NCI-H1436 (cell line): ENCODE data around the gene HLA-DPB1.

ENCODE experiments used
- DNase-seq: peaks from one replicate; lab custom pipeline; 2025; lab: John Stamatoyannopoulos, UW

Gene HLA-DPB1

GRCh38 chr6:33136310-33136900 lies 60.6 kb downstream of the HLA-DPB1 start:
- DNase-seq: no peak
